Astrocyte (in vitro differentiated cells and primary cell): ENCODE measurements around the gene GATM. TPM values are rescaled to one million over a fixed set of nuclear protein-coding genes. Genes with fewer than 3 reads are reported as not detected.

Source experiments
- DNase-seq: peaks from one replicate; pipeline ENCODE4 v3.0.0-alpha.2; 2010; ENCODE audit warnings: low read depth
- FAIRE-seq: peaks from 2 replicates; lab custom pipeline; 2011; peaks lifted over from hg19 to GRCh38; lab: Jason Lieb, UNC
- H2AFZ ChIP-seq: 2 replicates; pipeline ENCODE4 v1.6.0; 2012; ENCODE audit warnings: low read depth, low read length, inconsistent platforms
- H3K27ac ChIP-seq: 2 replicates; pipeline ENCODE4 v1.5.1; 2011; ENCODE audit warnings: low read depth, low read length, inconsistent platforms
- H3K27me3 ChIP-seq: 2 replicates; pipeline ENCODE4 v1.6.0; 2011; ENCODE audit warnings: low read length, inconsistent platforms; ENCODE audit not compliant: insufficient read depth
- H3K36me3 ChIP-seq: 2 replicates; pipeline ENCODE4 v1.5.1; 2011; ENCODE audit warnings: low read length, inconsistent platforms; ENCODE audit not compliant: insufficient read depth
- H3K4me1 ChIP-seq: 2 replicates; pipeline ENCODE4 v1.5.1; 2011; ENCODE audit warnings: low read length, inconsistent platforms; ENCODE audit not compliant: insufficient read depth
- H3K4me2 ChIP-seq: 2 replicates; pipeline ENCODE4 v1.6.0; 2012; ENCODE audit warnings: low read length, inconsistent platforms
- H3K4me3 ChIP-seq: 2 replicates; pipeline ENCODE4 v1.5.1; 2011; ENCODE audit warnings: low read depth, mild to moderate bottlenecking, low read length, inconsistent platforms; ENCODE audit not compliant: insufficient read depth
- H3K79me2 ChIP-seq: 2 replicates; pipeline ENCODE4 v1.6.0; 2012; ENCODE audit warnings: mild to moderate bottlenecking, low read length, inconsistent platforms; ENCODE audit not compliant: insufficient read depth
- H3K9ac ChIP-seq: 2 replicates; pipeline ENCODE4 v1.6.0; 2012; ENCODE audit warnings: mild to moderate bottlenecking, low read length, inconsistent platforms
- H3K9me3 ChIP-seq: 2 replicates; pipeline ENCODE4 v1.5.1; 2012; ENCODE audit warnings: low read depth, mild to moderate bottlenecking, low read length, inconsistent platforms; ENCODE audit not compliant: insufficient read depth
- H4K20me1 ChIP-seq: 2 replicates; pipeline ENCODE4 v1.6.0; 2012; ENCODE audit warnings: low read length, inconsistent platforms; ENCODE audit not compliant: insufficient read depth
- H3K27ac Mint-ChIP-seq: one replicate; pipeline ENCODE4 v1.8.0; 2021; ENCODE audit warnings: mild to moderate bottlenecking, mixed read lengths; ENCODE audit not compliant: unreplicated experiment
- H3K27me3 Mint-ChIP-seq: one replicate; pipeline ENCODE4 v1.8.0; 2021; ENCODE audit warnings: low read depth, mixed read lengths; ENCODE audit not compliant: unreplicated experiment
- H3K36me3 Mint-ChIP-seq: one replicate; pipeline ENCODE4 v1.8.0; 2021; ENCODE audit warnings: low read depth, mixed read lengths; ENCODE audit not compliant: unreplicated experiment
- H3K4me1 Mint-ChIP-seq: one replicate; pipeline ENCODE4 v1.8.0; 2021; ENCODE audit warnings: low read depth, mixed read lengths; ENCODE audit not compliant: unreplicated experiment
- H3K4me3 Mint-ChIP-seq: one replicate; pipeline ENCODE4 v1.8.0; 2021; ENCODE audit warnings: mild to moderate bottlenecking, moderate library complexity, mixed read lengths; ENCODE audit not compliant: unreplicated experiment
- H3K9me3 Mint-ChIP-seq: one replicate; pipeline ENCODE4 v1.8.0; 2021; ENCODE audit warnings: mild to moderate bottlenecking, mixed read lengths; ENCODE audit not compliant: unreplicated experiment
- CTCF ChIP-seq: IDR thresholded peaks from 2 replicates; pipeline ENCODE4 v1.5.1; 2011; ENCODE audit warnings: low read depth, mild to moderate bottlenecking, inconsistent platforms, low read length, moderate library complexity; ENCODE audit not compliant: insufficient read depth
- EZH2 ChIP-seq: IDR thresholded peaks from 2 replicates; pipeline ENCODE4 v1.6.1; 2012; ENCODE audit warnings: mild to moderate bottlenecking, low read length, inconsistent platforms; ENCODE audit not compliant: insufficient read depth
- total RNA-seq: library from RNA; stranded (reverse); gene quantifications from 2 replicates; pipeline ENCODE4 v1.2.1, GENCODE V29; 2021

GATM gene
- total RNA-seq, 1 donor from 2014 or later, result 5.4 TPM

GRCh38 chr15:45326741-45327140 lies 51.6 kb downstream of the GATM start:
- Mint-ChIP-seq H3K4me3 (no peak overlapping the region), H3K9me3 (no peaks in the 10 kb centered on the region), H3K27me3 (peaks cover 3% of the 10 kb centered on the region), H3K4me1 (peaks cover 2% of the 10 kb centered on the region), H3K36me3 (no peaks in the 10 kb centered on the region), H3K27ac (no peak overlapping the region)
- H3K79me2 ChIP-seq, result no peaks in the 10 kb centered on the region
- H3K27ac ChIP-seq, result no peak overlapping the region
- no peaks in the 10 kb centered on the region for H3K9me3 ChIP-seq
- no peak overlapping the region for H3K9ac ChIP-seq
- TF ChIP-seq EZH2 (no peak), CTCF (no peak)
- H3K4me2 ChIP-seq, result no peak overlapping the region
- no peak for FAIRE-seq
- no peaks in the 10 kb centered on the region for H4K20me1 ChIP-seq
- no peaks in the 10 kb centered on the region for H3K4me1 ChIP-seq
- H3K36me3 ChIP-seq, result no peaks in the 10 kb centered on the region
- no peak for DNase-seq
- H3K27me3 ChIP-seq, result no peaks in the 10 kb centered on the region
- H3K4me3 ChIP-seq, result no peak overlapping the region
- no peak overlapping the region for H2AFZ ChIP-seq

DNA sequence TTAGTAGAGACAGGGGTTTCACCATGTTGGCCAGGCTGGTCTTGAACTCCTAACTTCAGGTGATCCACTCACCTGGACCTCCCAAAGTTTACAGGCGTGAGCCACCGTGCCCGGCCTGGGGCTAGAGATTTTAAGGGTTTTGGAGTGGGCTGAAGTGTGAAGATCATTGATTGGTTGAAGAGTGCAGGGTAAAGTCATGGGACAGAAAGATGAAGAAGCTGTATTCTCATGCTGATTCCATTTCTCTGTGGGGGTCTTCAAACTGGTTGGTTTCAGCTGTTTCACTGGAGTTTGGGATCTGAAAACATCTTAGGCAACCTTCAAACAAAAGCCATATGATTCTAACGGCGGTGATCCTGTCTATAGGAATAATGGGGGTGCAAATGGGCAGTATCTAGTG lies 52.1 kb downstream of the GATM start:
- Histone ChIP-seq H3K27me3 (no peaks in the 10 kb centered on the region), H3K4me3 (no peak overlapping the region), H3K9ac (no peak overlapping the region), H3K4me2 (no peak overlapping the region), H3K79me2 (no peaks in the 10 kb centered on the region), H3K27ac (no peak overlapping the region), H3K4me1 (no peaks in the 10 kb centered on the region), H4K20me1 (no peaks in the 10 kb centered on the region), H3K9me3 (no peaks in the 10 kb centered on the region), H2AFZ (no peak overlapping the region), H3K36me3 (no peaks in the 10 kb centered on the region)
- Mint-ChIP-seq H3K4me3 (no peak overlapping the region), H3K9me3 (no peaks in the 10 kb centered on the region), H3K36me3 (no peaks in the 10 kb centered on the region), H3K27ac (no peak overlapping the region), H3K4me1 (no peaks in the 10 kb centered on the region), H3K27me3 (peaks cover 3% of the 10 kb centered on the region)
- TF ChIP-seq CTCF (no peak), EZH2 (no peak)
- no peak for FAIRE-seq
- DNase-seq, result no peak

GRCh38 chr15:45320581-45321205 lies 57.7 kb downstream of the GATM start:
- Mint-ChIP-seq H3K27ac (no peak overlapping the region), H3K4me3 (no peak overlapping the region), H3K36me3 (no peaks in the 10 kb centered on the region), H3K4me1 (no peaks in the 10 kb centered on the region), H3K27me3 (peaks cover 3% of the 10 kb centered on the region), H3K9me3 (peaks cover 6% of the 10 kb centered on the region)
- Histone ChIP-seq H3K27me3 (no peaks in the 10 kb centered on the region), H3K4me3 (no peak overlapping the region), H2AFZ (no peak overlapping the region), H4K20me1 (no peaks in the 10 kb centered on the region), H3K9ac (no peak overlapping the region), H3K36me3 (no peaks in the 10 kb centered on the region), H3K4me1 (no peaks in the 10 kb centered on the region), H3K9me3 (no peaks in the 10 kb centered on the region), H3K79me2 (no peaks in the 10 kb centered on the region), H3K4me2 (no peak overlapping the region), H3K27ac (no peak overlapping the region)
- no peak for FAIRE-seq
- DNase-seq, result no peak
- no peak for TF ChIP-seq EZH2
- no peak for TF ChIP-seq CTCF
